HepG2 (cell line): ENCODE results near the gene SLC22A7. TPM values are rescaled to one million over a fixed set of nuclear protein-coding genes. Genes with fewer than 3 reads are reported as not detected.

Experiments
- ASH2L ChIP-seq: fragments of 300-600, 200-600 bp; sonication (generic); IDR thresholded peaks from 2 replicates; pipeline ENCODE4 v1.7.0; 2017; ENCODE audit warnings: low read depth, mild to moderate bottlenecking, moderate library complexity, mixed read lengths, low read length; ENCODE audit not compliant: insufficient read length
- RARA ChIP-seq: IDR thresholded peaks from 2 replicates; pipeline ENCODE4 v1.6.1; 2016; ENCODE audit warnings: missing genetic modification reagents, missing compliant biosample characterization
- SOX5 ChIP-seq: IDR thresholded peaks from 2 replicates; pipeline ENCODE4 v1.6.1; 2016; ENCODE audit warnings: borderline replicate concordance
- ZIK1 ChIP-seq: sonication (generic); formaldehyde crosslinking; IDR thresholded peaks from 2 replicates; pipeline ENCODE4 v1.5.0; 2020; ENCODE audit warnings: mild to moderate bottlenecking, low read depth, missing genetic modification reagents, borderline replicate concordance
- ZNF367 ChIP-seq: sonication (generic); formaldehyde crosslinking; IDR thresholded peaks from 2 replicates; pipeline ENCODE4 v1.4.0; 2020; ENCODE audit warnings: missing genetic modification reagents, borderline replicate concordance
- polyA plus RNA-seq, 8 experiments: library from polyadenylated mRNA; depleted of rRNA in 3 of 8; stranded (reverse) in 7 of 8; unstranded in 1 of 8; fragments of >200 nt; fragmentation: Illumina TruSeq in 4 of 8; extraction: Trizol in 4 of 8; gene quantifications; 2 replicates each; pipeline versions ENCODE4 v1.2.1 to v1.2.3, GENCODE V29; 2011 to 2016; ENCODE audit warnings: low read depth in 4 of 8, missing spikeins in 1 of 8, mixed read lengths in 1 of 8; ENCODE audit not compliant: insufficient read depth in 1 of 8
- total RNA-seq, 5 experiments: library from RNA; depleted of rRNA; stranded (reverse); fragments of >200 nt; fragmentation: Illumina TruSeq; extraction: Trizol; gene quantifications; 2 replicates each; pipeline ENCODE4 v1.2.3, GENCODE V29; 2016; ENCODE audit warnings: low read depth in 1 of 5
- TF ChIP-seq, protein P1 (sequence below): IDR thresholded peaks from 2 replicates; pipeline ENCODE4 v1.6.1; 2016
- TF ChIP-seq, protein P2 (sequence below): sonication (generic); formaldehyde crosslinking; IDR thresholded peaks from 2 replicates; pipeline ENCODE4 v1.4.0; 2020; ENCODE audit warnings: missing genetic modification reagents, borderline replicate concordance
- TF ChIP-seq, protein P3 (sequence below): sonication (generic); formaldehyde crosslinking; IDR thresholded peaks from 2 replicates; pipeline ENCODE4 v1.8.1; 2023; ENCODE audit warnings: mild to moderate bottlenecking, inconsistent platforms, moderate library complexity, missing genetic modification reagents, borderline replicate concordance
- TF ChIP-seq, protein P4 (sequence below): IDR thresholded peaks from 2 replicates; pipeline ENCODE4 v1.6.1; 2016
- TF ChIP-seq, protein P5 (sequence below): sonication (generic); formaldehyde crosslinking; IDR thresholded peaks from 2 replicates; pipeline ENCODE4 v1.4.0; 2020; ENCODE audit warnings: mild to moderate bottlenecking, missing genetic modification reagents

Gene SLC22A7
- total and polyA plus RNA-seq, 2 of the 13 experiments (the other 11 are each of a cell fraction or from before 2014, with no cell fraction given), result 5.3 to 22.6 TPM

DNA sequence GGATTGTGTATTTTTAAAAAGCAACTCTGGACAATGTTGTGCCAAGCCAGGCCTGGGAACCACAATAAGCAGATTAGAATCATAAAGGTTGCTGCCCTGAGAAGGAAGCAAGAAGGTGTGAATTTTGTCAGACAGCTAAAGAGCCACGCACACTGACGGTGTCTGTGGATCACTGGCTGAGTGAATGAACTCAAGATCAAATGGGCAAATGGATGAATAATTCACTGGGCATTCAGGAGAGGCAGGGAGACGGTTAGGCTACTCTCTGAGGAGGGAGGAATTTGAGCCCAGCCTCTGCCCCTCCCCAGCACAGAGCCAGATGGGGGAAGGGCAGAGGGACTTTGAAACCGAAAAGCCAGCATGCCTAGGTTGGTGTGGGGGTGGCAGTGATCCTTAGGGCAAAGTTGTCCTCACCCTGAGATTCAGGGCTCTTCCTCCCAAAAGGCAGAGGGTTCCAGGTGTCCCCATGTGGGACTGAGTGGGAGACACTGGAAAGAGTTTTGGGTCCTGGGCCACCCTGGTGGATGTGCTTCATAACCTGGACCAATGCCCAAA, 19.5 kb upstream of the SLC22A7 start (continued):
- TF ChIP-seq, protein P1, sequence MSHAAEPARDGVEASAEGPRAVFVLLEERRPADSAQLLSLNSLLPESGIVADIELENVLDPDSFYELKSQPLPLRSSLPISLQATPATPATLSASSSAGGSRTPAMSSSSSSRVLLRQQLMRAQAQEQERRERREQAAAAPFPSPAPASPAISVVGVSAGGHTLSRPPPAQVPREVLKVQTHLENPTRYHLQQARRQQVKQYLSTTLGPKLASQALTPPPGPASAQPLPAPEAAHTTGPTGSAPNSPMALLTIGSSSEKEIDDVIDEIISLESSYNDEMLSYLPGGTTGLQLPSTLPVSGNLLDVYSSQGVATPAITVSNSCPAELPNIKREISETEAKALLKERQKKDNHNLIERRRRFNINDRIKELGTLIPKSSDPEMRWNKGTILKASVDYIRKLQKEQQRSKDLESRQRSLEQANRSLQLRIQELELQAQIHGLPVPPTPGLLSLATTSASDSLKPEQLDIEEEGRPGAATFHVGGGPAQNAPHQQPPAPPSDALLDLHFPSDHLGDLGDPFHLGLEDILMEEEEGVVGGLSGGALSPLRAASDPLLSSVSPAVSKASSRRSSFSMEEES (CRISPR knock-in tag), result no peak
- TF ChIP-seq, protein P2, sequence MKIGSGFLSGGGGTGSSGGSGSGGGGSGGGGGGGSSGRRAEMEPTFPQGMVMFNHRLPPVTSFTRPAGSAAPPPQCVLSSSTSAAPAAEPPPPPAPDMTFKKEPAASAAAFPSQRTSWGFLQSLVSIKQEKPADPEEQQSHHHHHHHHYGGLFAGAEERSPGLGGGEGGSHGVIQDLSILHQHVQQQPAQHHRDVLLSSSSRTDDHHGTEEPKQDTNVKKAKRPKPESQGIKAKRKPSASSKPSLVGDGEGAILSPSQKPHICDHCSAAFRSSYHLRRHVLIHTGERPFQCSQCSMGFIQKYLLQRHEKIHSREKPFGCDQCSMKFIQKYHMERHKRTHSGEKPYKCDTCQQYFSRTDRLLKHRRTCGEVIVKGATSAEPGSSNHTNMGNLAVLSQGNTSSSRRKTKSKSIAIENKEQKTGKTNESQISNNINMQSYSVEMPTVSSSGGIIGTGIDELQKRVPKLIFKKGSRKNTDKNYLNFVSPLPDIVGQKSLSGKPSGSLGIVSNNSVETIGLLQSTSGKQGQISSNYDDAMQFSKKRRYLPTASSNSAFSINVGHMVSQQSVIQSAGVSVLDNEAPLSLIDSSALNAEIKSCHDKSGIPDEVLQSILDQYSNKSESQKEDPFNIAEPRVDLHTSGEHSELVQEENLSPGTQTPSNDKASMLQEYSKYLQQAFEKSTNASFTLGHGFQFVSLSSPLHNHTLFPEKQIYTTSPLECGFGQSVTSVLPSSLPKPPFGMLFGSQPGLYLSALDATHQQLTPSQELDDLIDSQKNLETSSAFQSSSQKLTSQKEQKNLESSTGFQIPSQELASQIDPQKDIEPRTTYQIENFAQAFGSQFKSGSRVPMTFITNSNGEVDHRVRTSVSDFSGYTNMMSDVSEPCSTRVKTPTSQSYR (CRISPR knock-in tag), result peak; percentile 99
- TF ChIP-seq, protein P3, sequence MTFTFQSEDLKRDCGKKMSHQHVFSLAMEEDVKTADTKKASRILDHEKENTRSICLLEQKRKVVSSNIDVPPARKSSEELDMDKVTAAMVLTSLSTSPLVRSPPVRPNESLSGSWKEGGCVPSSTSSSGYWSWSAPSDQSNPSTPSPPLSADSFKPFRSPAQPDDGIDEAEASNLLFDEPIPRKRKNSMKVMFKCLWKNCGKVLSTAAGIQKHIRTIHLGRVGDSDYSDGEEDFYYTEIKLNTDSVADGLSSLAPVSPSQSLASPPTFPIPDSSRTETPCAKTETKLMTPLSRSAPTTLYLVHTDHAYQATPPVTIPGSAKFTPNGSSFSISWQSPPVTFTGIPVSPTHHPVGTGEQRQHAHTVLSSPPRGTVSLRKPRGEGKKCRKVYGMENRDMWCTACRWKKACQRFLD (CRISPR knock-in tag), result peak; percentile 33; the same call in 1 of the 2 replicates
- TF ChIP-seq, protein P4, sequence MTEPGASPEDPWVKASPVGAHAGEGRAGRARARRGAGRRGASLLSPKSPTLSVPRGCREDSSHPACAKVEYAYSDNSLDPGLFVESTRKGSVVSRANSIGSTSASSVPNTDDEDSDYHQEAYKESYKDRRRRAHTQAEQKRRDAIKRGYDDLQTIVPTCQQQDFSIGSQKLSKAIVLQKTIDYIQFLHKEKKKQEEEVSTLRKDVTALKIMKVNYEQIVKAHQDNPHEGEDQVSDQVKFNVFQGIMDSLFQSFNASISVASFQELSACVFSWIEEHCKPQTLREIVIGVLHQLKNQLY, result 0 out of 2 replicates have a peak, but pooled peaks have one; percentile 47
- TF ChIP-seq ASH2L (peak; percentile 68), RARA (CRISPR knock-in tag) (peak; percentile 69), ZIK1 (CRISPR knock-in tag) (peak; percentile 50; the same call in 1 of the 2 replicates), SOX5 (CRISPR knock-in tag) (peak; percentile 69; the same call in 1 of the 2 replicates), ZNF367 (CRISPR knock-in tag) (no peak)
- TF ChIP-seq, protein P5, sequence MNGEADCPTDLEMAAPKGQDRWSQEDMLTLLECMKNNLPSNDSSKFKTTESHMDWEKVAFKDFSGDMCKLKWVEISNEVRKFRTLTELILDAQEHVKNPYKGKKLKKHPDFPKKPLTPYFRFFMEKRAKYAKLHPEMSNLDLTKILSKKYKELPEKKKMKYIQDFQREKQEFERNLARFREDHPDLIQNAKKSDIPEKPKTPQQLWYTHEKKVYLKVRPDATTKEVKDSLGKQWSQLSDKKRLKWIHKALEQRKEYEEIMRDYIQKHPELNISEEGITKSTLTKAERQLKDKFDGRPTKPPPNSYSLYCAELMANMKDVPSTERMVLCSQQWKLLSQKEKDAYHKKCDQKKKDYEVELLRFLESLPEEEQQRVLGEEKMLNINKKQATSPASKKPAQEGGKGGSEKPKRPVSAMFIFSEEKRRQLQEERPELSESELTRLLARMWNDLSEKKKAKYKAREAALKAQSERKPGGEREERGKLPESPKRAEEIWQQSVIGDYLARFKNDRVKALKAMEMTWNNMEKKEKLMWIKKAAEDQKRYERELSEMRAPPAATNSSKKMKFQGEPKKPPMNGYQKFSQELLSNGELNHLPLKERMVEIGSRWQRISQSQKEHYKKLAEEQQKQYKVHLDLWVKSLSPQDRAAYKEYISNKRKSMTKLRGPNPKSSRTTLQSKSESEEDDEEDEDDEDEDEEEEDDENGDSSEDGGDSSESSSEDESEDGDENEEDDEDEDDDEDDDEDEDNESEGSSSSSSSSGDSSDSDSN (CRISPR knock-in tag), result no peak
